SK-N-MC (cell line): ENCODE measurements around the gene SLC10A1.

ENCODE experiments used
- EZH2 ChIP-seq: fragments of 200-600 bp; sonication (generic); IDR thresholded peaks from one replicate; pipeline ENCODE4 v1.6.1; 2017; ENCODE audit warnings: antibody characterized with exemption
- FOXP2 ChIP-seq: optimal IDR thresholded peaks from 2 replicates; pipeline ENCODE3; 2011; ENCODE audit warnings: mild to moderate bottlenecking, moderate library complexity; ENCODE audit not compliant: insufficient read depth; ENCODE audit errors: extremely low read length, control extremely low read depth
- POLR2AphosphoS5 ChIP-seq: IDR thresholded peaks from 2 replicates; pipeline ENCODE4 v1.6.1; 2012; ENCODE audit warnings: mild to moderate bottlenecking, low read depth, low read length, borderline replicate concordance

GRCh38 chr14:69784942-69785341, 12.1 kb downstream of the SLC10A1 start:
- no peak for TF ChIP-seq EZH2
- no peak for TF ChIP-seq POLR2AphosphoS5
- TF ChIP-seq FOXP2, result no peak
